GM18519 (cell line): ENCODE measurements around the gene SHISA7.
A peak's percentile ranks its signal among the peaks of the same experiment; 100 is the strongest.

Experiments
- ATAC-seq: cut with Tn5 transposase; IDR thresholded peaks from one replicate; pipeline ENCODE4 v1.9.1; 2021; ENCODE audit warnings: mild to moderate bottlenecking, moderate library complexity; ENCODE audit not compliant: unreplicated experiment, low FRiP score

Gene SHISA7

DNA sequence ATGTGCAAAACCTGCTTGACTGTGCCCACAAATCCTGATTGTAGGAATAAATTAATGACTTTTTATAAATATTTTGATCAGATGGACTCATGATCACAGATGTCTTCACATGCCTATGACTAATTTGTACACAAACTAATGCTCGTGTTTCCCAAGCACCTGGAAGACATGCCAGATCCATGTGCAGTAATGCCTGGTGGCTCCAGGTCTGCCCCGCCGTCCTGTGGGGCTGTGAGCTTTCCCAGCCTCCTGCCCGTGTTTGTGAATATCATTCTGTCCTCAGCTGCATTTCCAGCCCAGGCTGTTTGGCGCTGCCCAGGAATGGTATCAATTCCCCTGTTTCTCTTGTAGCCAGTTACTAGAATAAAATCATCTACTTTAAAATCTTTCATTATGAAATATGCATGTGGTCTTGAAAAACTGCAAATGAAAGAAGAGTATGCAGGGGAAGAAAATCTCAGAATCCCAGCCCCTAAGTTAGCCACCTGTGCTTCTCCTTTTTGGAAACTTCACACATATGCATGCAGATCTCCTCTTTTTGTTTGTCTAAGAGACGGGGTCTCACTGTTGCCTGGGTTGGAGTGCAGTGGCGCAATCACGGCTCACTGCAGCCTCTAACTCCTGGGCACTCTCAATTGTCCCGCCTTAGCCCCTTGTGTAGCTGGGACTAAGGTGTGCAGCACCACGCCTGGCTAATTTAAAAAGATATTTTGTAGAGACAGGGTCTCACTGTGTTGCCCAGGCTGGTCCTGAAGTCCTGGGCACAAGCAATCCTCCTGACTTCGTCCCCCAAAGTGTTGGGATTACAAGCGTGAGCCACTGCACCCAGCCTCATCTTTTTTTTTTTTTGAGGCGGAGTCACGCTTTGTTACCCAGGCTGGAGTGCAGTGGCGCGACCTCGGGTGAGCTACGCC, 51.1 kb downstream of the SHISA7 start:
- no peak for ATAC-seq

DNA sequence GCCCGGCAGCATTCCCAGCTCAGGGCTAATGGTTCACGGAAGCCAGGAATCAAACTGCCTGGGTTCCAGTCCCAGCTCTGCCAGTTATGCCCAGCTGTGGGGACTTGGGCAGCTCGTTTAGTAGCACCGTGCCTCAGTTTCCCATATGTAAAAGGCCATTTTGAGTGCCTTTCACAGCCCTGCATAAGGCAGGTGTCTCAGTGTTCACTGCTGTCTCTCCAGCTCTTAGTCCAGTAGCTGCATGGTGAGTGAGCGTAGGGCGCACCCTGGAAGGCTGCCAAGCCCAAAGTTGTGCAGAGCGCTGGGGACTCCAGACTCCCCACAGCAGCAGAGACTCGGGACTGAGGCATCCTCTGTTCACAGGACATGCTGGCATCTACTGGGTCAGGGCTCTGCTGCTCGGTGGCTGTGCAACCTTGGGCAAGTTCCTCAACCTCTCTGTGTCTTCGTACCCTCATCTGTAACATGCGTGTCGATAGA, 51.9 kb downstream of the SHISA7 start:
- ATAC-seq: no peak

DNA sequence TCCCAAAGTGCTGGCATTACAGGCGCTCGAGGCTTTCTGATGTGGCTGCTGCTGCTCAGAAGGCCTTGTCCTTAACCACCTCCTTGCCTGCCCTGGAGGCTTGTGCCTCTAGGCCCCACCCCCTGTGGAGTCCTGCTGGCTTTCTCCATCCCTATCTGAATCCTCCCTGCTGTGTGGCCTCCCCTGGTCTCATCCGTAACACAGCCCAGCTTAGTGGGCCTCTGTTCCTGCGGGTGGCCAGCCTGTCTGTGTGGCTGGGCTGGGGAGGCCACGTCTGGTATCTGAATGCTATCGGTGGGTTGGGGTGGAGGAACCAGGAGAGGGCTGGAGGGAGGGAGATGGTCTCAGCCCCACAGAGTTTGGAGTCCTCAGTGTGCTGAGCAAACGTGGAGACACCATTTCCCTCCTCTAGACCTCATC, 52.6 kb downstream of the SHISA7 start:
- no peak for ATAC-seq

DNA sequence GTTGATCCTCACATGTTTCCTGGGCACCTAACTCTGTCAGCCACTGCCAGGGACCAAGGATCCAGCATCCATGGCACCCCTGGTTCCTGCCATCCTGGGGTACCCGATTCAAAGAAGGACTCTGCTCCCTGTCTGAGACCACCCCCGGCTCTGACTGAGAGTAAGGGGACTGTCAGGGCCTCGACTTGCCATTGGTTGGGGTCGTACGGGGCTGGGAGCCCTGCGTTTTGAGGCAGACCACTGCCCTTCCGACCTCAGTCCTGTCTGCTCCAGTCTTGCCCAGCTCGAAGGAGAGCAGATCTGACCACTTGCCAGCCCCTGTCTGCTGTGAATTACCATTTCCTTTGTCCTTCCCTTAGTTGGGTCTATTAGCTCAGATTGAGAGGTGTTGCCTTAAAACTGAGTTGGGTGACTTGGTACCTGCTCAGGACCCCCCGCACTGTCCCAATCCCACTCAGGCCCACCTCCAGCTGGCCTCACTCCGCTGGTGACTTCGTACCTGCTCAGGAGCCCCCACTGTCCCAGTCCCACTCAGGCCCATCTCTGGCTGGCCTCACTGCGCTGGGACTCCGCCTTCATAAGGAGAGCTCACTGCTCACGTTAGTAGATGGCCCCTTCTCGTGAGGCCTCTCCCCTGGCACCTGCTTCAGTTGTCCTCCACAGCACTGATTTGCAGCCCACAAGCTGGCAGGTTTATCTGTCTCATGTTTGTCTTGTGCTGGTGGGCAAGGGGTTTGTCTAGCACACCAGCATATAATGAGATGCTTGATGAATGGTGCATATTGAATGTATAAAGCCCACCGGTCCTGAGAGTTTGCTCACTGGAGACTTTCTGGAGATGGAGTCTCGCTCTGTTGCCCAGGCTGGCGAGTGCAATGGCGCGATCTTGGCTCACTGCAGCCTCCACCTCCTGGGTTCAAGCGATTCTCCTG, 53.4 kb downstream of the SHISA7 start:
- ATAC-seq: no peak

DNA sequence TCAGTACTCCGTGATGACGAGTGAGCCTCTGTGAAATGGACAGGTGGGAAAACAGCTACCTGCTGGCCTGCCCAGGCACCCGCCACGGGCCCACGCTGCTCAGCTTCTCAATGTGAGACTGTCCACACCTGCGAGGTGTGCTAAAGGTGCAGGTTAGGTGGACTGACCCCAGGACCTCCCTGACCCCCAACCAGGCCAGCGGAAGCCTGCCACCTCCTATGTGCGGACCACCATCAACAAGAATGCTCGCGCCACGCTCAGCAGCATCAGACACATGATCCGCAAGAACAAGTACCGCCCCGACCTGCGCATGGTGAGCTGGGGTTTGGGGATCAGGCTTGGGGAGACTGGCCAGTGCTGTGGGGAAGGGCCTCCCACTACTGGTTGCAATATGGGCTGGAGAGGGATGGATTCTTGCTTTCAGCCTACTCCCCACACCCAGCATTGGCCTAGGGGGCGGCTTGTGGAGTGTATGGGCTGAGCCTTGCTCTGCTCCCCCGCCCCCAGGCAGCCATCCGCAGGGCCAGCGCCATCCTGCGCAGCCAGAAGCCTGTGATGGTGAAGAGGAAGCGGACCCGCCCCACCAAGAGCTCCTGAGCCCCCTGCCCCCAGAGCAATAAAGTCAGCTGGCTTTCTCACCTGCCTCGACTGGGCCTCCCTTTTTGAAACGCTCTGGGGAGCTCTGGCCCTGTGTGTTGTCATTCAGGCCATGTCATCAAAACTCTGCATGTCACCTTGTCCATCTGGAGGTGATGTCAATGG, 55.2 kb downstream of the SHISA7 start:
- ATAC-seq: no peak

DNA sequence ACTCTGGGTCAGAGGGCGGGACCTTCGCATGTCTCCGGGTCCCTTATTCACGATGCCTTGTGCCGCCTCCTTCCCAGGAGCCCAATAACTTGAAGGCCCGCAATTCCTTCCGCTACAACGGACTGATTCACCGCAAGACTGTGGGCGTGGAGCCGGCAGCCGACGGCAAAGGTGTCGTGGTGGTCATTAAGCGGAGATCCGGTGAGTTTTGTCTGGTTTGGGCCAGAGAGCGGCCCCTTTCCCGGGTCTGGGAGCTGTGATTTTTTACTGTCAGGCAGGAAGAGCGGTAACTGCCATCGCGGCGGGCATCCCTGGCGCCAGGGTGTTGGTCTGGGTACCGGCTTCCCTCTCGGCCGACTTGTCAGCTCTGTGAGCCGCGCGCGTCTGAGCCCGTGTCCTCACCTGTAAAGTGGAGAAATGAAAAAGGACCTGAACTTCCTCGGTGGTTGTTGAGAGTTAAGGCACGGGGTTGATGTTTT, 56.6 kb downstream of the SHISA7 start:
- no peak for ATAC-seq

DNA sequence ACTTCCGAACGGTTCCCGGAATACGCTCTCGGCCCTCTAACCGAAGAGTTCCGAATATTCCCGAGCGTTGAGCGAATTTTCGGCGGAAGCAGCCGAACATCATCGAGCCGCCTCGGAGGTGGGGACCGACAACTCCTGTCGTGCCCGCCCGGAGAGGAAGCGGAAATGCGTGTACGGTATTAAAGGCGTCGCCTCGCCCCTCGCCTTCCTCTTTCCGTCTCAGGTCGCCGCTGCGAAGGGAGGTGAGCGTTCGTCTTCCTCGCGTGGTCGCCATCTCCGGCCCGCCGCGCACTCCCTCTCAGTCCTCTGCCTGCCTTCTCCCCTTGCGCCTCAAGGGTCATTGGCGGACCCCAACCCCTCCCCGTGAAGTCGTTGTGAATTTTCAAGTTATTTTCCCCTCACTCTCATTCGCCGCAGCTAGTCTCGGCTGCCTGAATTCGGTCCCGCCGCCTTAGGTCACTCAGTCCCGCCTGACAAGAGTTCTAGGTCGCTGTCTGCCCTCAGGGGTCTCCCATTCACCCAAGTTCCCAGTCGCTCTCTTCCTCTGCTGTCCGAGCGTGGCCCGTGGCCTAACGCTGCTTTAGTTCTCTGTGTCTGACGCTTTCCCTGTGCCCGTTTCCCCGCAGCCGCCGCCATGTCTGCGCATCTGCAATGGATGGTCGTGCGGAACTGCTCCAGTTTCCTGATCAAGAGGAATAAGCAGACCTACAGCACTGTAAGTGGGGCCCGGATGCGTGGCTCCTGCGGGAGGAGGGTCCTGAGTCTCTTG, 57.2 kb downstream of the SHISA7 start, which contains the start of gene RPL28:
TSS of gene RPL28 (plus strand) at position 209 of the 769 bp plus-strand sequence. CDS start at position 635, 426 bp downstream.
- ATAC-seq: peak; percentile 51

DNA sequence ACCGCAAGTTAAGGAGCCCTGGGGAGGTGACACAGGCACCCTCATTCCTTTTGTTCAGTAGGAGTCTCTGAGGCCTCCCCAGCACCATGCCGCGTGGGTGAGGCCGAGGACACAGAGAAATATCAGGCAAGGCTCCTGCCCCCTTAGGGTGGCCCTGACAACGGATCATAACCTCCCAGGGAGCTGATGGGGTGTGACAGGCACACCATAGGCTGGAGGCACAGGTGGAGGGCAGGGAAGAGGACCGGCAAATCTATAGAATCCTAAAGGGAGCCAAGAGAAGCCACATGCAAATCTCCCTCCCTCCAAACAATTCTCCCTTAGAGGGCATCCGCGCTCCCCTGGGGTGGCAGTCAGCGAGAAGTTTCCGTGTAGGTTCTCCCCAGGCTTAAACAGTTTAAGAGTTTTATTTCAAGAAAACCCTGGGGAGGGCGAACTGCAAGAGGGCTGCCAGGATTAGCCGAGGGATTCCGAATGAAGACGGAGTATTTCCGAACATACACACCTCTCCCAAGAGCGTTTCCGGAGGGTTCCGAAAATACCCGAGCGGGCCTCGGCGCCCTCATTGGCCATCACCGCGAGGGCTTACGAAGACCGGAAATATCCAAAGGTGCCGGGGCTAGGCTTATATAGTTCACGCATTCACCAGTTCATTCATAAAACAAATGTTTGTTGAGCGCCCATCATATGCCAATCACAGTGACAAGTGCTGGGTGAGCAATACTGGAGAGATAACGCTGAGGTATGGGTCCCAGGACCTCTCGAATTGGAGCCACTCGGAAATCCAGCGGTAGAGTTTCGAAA, 58.0 kb downstream of the SHISA7 start:
- ATAC-seq: peak; percentile 38

DNA sequence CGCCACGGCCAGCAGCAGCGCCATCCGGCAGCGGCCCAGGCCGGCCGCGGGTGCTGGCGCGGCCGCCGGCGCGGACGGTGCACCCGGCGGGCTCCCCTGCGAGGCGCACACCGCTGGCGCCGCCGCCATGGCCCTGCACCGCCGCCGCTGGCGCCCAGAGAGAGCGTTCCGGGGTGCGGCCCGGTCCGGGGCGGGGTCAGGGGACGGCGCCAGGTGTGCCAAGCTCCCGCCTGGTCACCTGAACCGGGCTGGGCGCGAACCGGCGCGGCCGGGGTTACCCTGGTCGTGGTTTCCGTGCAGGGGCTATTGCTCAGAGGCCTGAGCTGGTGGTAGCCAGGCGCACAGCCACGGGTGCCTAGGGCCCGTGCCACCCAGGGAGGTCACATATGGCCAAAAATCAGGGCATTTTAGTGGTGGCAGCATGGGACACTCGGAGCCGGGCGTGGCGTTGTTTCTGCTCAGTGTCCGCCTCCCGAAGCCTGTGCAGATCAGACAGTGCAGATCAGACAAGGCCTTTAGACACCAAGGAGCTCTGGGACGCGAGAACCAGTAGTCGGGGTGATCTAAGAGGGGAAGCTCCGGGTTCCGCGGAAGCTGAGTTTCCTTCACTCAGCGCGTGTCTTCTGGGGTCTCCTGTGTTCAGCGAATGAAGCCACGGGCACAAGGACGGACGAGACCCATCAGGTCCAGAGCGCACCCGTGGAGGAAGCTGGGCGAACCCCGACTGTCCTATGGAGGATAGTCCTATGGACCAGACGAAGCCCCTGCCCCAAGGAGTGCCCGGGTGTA, 58.8 kb downstream of the SHISA7 start, which contains the start of gene TMEM238:
TSS of gene TMEM238 (minus strand) at position 162 of the 789 bp plus-strand sequence. CDS start at position 129, 33 bp downstream.
- ATAC-seq: no peak

DNA sequence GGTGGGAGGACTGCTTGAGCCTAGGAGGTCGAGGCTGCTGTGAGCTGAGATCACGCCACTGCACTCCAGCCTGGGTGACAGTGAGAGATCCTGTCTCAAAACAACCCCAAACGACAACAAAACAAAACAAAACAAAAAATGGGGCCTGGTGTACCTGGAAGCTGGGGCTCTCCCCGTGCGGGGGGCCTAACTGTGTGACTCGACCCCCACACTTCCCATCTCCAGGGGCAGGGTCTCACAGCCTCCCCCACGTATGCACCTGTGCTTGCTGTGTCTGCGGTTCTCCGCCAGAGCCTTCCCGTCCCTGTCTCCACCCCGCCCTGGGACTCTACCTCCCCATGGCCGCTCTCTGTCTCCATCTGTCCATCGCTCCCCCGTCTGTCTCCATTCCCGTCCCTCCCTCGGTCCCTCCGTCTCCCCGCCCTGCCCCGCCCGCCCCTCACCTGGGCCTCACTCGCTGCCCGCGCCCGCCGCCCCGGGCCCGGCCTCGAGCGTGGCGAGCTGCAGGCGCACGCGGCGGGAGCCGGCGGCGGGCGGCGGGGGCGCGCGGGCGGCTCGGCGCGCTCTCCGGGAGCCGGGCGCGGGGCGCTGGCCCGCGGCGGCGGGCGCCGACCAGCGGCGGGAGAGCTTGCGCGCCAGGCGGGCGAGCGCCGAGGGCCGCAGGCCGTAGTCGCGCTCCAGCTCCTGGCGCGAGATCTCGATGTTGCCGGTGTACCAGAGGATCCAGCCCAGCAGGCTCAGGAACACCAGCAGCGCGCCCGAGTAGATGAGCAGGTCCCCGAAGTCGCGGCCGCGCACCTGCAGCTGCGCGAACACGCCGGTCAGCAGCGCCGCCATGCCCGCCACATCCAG, 59.6 kb downstream of the SHISA7 start:
- no peak for ATAC-seq

DNA sequence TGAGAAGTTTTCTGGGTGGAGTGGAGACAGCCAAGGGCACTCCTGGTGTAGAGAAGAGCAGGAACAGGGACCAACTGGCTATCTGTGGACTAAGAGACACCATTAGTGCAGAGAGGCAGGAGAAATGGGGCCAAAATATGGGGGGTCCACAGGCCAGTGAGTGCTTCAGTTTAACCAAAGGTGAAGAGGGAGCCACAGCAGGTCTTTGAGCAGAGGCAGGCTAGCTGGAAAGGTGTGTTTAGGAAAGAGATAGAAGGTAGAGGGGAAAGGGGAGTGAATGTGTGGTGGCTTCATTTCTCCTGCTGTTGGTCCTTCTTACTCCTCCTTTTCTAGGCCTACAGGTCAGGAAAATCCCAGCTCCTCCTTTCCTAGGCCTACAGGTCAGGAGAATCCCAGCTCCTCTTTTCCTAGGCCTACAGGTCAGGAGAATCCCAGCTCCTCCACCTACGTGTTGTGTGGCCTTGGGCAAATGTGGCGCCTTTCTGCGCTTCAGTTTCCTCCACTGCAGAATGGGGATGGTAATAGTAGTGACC, 60.5 kb downstream of the SHISA7 start:
- ATAC-seq: no peak

DNA sequence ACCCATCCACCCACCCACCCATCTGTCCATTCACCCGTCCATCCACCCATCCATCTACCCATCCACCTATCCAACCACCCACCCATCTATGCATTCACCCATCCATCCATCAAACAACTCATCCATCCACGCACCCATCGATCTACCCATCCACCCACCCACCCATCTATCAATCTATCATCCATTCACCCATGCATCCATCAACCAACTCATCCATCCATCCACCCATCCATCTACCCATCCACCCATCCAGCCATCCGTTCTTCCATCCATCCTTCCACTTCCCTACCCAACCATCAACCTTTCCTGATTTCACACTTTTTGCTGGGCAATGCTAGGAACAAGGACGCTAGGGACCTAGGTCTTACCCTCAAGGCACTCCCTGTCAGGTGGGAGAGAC, 61.1 kb downstream of the SHISA7 start:
- no peak for ATAC-seq

DNA sequence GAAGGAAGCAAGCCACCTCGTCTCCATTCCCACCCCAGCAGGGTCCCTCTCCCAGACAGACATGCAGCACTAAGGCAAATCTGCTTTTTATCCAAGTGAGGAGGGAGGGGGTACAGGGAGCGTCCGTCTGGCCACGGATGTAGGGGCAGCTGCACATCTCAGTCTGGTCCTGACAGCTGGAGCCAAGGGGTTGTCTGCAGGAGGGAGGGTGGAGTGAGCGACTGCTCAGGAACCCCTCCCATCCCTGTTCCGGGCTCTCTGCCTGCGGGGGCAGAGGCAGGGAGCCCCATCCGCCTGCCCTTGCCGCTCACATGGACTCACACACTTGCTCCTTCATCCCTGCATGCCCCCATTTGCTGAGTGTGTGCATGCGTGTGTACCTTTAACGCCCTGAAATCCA, 63.9 kb downstream of the SHISA7 start:
- ATAC-seq: no peak
